EH (cell line): ENCODE measurements around the gene XYLT1.
"Not testable (repeated sequence)": the region's sequence is repeated elsewhere in the genome, so short reads cannot be mapped to it uniquely, and the experiment has no call there.

ENCODE experiments used
- DNase-seq: peaks from one replicate; pipeline ENCODE4 v3.0.0-alpha.2; 2015; ENCODE audit warnings: low read depth

Gene XYLT1

DNA sequence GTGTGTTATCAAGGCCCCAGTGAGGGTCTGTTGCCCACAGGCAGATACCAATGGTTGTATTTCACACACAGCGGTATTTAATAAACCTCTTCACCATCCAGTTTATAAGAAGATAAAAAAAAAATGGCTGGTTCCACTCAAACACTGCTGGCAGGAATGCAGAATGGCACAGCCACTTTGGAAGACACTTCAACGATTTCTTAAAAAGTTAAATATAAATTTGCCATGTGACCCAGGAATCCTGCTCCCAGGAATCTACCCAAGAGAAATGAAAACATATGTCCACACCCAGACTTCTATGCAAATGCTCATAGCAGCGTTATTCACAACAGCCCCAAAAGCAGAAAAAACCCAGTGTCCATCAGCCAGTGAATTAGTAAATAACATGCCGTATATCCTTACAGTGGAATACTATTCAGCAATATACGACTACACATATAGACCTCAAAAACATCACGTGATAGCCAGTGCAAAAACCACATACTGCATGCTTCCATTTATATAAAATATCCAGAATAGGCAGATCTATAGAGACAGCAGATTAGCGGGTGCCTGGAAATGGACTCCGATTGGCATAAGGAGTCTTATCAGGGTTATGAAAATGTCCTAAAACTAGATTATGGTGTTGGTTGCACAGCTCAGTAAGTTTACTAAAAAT is 38.7 kb downstream of the XYLT1 start:
- DNase-seq, result peak; percentile 34

DNA sequence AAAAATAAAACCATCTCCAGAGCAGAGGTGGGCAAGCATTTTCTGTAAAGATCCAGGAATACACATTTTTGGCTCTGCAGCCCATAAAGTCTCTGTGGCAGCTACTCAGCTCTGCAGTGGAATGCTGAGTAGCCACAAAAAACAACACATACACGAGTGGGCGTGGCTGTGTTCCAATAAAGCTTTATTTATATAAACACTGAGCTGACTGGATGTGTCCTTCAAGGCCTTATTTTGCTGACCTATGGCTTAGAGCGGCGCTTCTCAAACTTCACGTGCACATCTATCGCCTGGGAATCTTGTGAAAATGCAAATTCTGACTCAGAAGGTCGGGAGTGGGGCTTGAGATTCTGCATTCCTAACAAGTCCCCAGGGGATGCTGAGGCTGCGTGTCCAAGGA is 39.7 kb downstream of the XYLT1 start:
- peak; percentile 73 for DNase-seq

- DNase-seq, result no peak
These were observed 44.3 kb downstream of the XYLT1 start for GRCh38 chr16:17426451-17426850.

GRCh38 chr16:17424771-17425170 is 46.0 kb downstream of the XYLT1 start:
- no peak for DNase-seq

GRCh38 chr16:17423221-17423620 is 47.5 kb downstream of the XYLT1 start:
- DNase-seq, result no peak

GRCh38 chr16:17420816-17421215 is 49.9 kb downstream of the XYLT1 start:
- no peak for DNase-seq

GRCh38 chr16:17419266-17419665 is 51.5 kb downstream of the XYLT1 start:
- DNase-seq, result no peak

- DNase-seq, result peak; percentile 28
These were observed 53.0 kb downstream of the XYLT1 start for GRCh38 chr16:17417740-17418139.

- DNase-seq, result peak; percentile 81
These were observed 54.1 kb downstream of the XYLT1 start for GRCh38 chr16:17416461-17417311.

DNA sequence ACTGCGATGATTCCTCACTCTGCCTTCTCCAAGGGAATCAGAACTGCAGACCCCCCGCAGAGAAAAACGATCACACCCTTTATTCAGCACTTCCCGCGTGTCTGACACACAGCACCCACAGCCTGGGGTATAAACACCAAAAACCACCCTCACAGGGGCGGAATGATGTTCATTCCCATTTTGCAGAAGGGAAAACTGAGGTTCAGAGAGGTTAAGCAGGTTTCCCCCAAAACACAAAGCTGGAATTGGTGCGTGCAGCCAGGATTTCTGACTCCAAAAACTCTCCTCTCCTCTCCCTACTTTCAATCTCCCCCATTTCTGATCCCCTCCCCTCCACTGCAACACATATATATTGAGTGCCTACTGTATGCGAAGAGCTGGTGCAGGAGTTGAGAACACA is 55.8 kb downstream of the XYLT1 start:
- no peak for DNase-seq

DNA sequence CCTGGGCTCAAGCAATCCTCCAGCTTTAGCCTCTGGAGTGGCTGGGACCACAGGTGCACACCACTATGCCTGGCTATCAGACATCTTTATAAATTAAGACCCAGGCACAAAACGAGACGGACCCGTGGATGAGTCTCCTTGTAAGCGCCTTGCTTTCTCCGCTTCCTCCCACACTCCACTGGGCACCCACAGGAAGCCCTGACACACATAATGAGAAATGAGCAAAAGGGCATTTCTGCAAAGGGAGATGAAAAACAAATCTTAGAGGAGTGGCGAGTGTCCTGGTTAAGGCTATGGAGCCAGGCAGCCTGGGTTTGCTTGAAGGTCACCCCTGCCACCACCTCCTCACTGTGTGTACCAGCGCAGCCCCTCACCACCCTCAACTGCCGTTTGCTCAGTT is 56.3 kb downstream of the XYLT1 start:
- no peak for DNase-seq

DNA sequence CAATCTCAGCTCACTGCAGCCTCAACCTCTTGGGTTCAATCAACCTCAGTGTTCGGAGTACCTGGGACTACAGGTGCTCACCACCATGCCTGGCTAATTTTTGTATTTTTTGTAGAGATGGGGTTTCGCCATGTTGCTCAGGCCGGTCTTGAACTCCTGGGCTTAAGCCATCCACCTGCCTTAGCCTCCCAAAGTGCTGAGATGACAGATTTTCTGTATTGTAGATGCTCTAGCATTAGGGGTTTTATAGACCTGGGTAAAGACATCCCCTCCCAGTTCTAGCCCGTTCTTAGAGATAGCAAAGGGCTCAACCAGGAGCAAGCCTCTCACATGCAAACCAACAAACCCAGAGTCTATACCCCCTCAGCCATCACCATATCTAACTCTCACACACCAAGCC is 57.3 kb downstream of the XYLT1 start:
- DNase-seq, result no peak

DNA sequence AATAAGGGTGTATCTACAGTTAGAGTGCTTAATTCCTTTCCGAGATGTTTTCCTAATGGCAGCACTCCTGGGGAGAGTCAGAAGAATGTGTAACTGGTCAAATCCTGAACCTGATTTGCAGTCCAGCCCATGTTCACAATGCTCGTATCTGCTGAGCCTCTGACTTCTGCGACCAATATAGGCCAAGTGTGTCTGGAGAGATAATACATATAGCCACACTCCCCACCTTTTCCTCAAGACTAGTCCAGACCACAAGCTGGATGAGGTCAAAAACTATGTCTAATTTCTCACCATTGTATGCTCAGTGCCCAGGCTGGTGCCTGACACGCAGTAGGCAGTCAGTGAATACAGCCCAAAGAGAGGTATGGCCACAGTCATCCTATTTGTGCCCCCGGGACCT is 58.0 kb downstream of the XYLT1 start:
- DNase-seq, result no peak

DNA sequence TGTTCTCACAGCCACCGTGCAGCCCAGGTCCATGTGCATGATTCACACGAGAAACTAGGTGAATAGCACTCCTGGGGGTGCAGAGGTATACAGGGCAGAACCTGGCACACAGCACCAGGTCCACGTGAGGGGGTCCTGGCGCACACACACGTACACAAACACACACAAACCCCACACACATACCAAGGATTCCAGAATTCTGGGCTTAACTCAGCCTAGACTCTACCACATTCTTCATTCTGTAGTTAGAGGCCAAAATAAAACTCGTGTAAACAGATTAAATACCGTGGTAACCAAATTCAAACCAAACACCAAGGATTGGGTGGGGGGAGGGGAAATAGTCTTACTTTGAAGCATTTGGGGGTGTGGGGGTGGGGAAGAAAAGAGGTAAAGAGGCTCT is 58.5 kb downstream of the XYLT1 start:
- peak; percentile 80 for DNase-seq

GRCh38 chr16:17411263-17411662 is 59.5 kb downstream of the XYLT1 start:
- no peak for DNase-seq

DNA sequence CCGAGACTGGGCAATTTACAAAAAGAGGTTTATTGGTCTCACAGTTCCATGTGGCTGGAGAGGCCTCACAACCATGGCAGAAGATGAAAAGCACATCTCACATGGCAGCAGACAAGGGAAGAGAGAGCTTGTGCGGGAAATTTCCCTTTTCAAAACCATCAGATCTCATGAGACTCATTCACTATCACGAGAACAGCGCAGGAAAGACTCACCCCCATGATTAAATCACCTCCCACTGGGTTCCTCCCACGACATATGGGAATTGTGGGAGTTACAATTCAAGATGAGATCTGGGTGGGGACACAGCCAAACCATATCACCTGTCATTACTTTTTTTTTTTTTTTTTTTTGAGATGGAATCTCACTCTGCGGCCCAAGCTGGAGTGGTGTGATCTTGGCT is 60.4 kb downstream of the XYLT1 start:
- not testable (repeated sequence) for DNase-seq

- DNase-seq, result no peak
These were observed 60.9 kb downstream of the XYLT1 start for GRCh38 chr16:17409894-17410293.

DNA sequence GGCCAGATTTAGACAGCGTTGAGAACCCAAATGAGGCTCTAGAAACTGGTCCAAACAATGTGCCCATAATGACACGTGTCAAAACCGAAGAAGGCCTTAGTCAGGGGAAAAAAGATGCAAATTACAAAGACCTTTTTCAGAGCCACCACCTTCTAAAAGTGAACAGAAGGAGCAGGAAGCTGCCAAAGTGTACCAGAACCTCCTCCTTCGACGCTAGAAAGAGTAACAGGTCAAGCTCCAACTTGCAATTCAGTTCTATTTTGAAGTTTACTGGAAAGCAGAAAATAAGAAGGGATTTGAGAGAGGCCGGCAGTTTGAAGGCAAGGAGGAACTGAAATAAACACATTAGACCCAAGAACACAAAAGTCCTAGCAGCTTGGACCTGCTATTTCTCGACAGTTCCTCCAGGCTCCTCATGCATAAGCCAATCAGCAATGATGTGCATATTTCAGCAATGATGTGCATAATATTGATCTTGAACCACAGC is 61.8 kb downstream of the XYLT1 start:
- no peak for DNase-seq

GRCh38 chr16:17408296-17408695 is 62.5 kb downstream of the XYLT1 start:
- no peak for DNase-seq

- no peak for DNase-seq
These were observed 63.4 kb downstream of the XYLT1 start for GRCh38 chr16:17407321-17407720.

DNA sequence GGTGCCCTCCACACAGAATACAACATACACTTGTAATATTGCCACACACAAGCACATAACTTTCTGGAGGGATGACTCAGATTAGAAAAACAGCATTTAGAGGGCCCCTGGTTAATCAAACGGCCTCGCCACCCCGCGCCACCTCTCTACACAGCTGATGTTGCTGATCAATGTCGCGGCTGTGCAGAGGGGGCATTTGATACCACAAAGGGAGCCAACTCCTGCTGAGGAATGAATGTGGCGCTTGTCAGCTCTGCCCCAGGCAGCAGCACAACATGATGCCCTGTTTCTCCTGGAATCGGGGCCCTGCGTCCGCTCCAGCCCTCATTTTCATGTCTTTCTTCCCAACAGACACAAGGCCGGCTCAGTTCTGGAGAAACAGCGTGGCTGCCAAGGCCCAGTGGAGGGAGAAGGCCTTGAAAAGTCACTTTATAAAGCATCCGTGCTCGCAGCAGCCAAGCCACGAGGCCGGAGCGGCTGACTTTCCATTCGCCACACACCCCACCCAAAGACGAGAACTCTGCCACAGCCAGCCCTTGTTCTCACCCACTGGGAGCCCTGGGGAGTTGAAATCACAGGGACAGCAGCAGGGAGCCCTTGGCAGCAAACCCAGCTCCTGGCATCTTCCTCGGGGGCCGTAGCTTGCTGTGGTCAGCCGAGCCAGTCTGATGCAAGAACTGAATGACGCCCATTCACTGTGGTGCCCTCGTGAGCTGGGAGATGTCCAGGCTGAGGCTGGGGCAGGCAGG is 65.6 kb downstream of the XYLT1 start:
- peak; percentile 93 for DNase-seq

DNA sequence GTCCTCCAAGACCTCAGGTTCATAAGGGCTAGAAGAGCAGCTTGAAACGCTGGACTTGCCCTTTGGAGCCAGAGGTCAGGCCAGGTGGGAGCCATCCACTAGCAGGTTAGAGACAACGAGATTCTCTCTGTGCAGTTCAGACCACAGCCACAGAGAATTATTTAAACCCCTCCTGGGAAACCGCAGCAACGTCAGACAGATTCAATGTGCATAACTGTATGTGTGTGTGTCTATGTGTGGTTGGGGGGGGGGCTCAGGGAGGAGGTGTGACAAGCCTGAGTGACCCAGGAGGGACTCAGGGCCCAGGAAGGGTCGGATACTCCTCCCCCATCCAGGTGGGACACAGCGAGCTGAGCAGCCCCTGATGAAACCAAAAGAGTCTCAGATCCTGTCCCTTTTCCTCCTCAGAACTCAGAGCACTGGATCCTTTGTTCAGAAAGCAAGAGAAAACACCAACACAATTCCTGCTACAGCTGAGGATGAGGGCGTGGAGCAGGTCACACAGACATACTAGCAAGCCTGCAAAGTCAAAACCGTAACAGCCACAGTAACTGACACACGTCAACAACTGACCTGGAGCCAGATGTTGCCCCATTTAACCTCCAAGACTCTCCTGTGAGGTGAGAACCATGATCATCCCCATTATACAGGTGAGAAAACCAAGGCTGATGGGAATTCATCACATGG is 66.8 kb downstream of the XYLT1 start:
- DNase-seq, result no peak
